VCaP (cell line): ENCODE data around the gene PPP2R2C.

Source experiments
- H3K27ac ChIP-seq: fragments of 450-650 bp; 2 replicates; pipeline ENCODE4 v1.5.1; 2017
- CTCF ChIP-seq: fragments of 450-650 bp; conservative IDR thresholded peaks from 2 replicates; pipeline ENCODE4 v1.5.1; 2017; ENCODE audit warnings: mild to moderate bottlenecking, moderate library complexity

PPP2R2C gene

GRCh38 chr4:6401797-6402196 is 70.6 kb downstream of the PPP2R2C start:
- TF ChIP-seq CTCF, result no peak
- H3K27ac ChIP-seq, result no peak overlapping the region

GRCh38 chr4:6396696-6397236 is 75.6 kb downstream of the PPP2R2C start:
- H3K27ac ChIP-seq, result no peak overlapping the region
- no peak for TF ChIP-seq CTCF

- no peak for TF ChIP-seq CTCF
- H3K27ac ChIP-seq, result no peak overlapping the region
Observed at GRCh38 chr4:6395466-6396228, 76.8 kb downstream of the PPP2R2C start.

GRCh38 chr4:6394671-6395081 is 77.7 kb downstream of the PPP2R2C start:
- TF ChIP-seq CTCF, result no peak
- no peak overlapping the region for H3K27ac ChIP-seq

GRCh38 chr4:6393544-6394475 is 78.6 kb downstream of the PPP2R2C start:
- no peak for TF ChIP-seq CTCF
- H3K27ac ChIP-seq, result no peak overlapping the region

- no peak for TF ChIP-seq CTCF
- H3K27ac ChIP-seq, result no peak overlapping the region
Observed at GRCh38 chr4:6393066-6393465, 79.3 kb downstream of the PPP2R2C start.

GRCh38 chr4:6392407-6392806 is 80.0 kb downstream of the PPP2R2C start:
- TF ChIP-seq CTCF, result no peak
- no peak overlapping the region for H3K27ac ChIP-seq
